WTC11 (cell line): ENCODE data around the gene LUC7L. TPM values are rescaled to one million over a fixed set of nuclear protein-coding genes. Genes with fewer than 3 reads are reported as not detected.
A peak's percentile ranks its signal among the peaks of the same experiment; 100 is the strongest.
"Not testable (repeated sequence)": the region's sequence is repeated elsewhere in the genome, so short reads cannot be mapped to it uniquely, and the experiment has no call there.

Source experiments
- ATAC-seq: fragments of 200-7000 bp; cut with Tn5 transposase; 2 replicates; pipeline ENCODE4 v1.10.0; 2021; ENCODE audit warnings: mild to moderate bottlenecking, moderate library complexity
- CTCF ChIA-PET: fragments of 300-600 bp; sonication (Branson Sonifier 250); formaldehyde crosslinking; loops from one replicate; lab custom pipeline; 2021; ENCODE audit warnings: antibody characterized with exemption; lab: Charles Lee
- POLR2A ChIA-PET: fragments of 350-600 bp; sonication (Branson Sonifier 250); formaldehyde crosslinking; loops from one replicate; lab custom pipeline; 2021; ENCODE audit warnings: antibody characterized with exemption; lab: Charles Lee
- DNase-seq: peaks from one replicate; pipeline ENCODE4 v3.0.0; 2021; ENCODE audit warnings: low spot score
- H3K27ac Mint-ChIP-seq: 2 replicates; pipeline ENCODE4 v1.8.0; 2021; ENCODE audit warnings: mixed read lengths
- H3K27me3 Mint-ChIP-seq: 2 replicates; pipeline ENCODE4 v1.8.0; 2021; ENCODE audit warnings: low read depth, mild to moderate bottlenecking, moderate library complexity, mixed read lengths
- H3K36me3 Mint-ChIP-seq: 2 replicates; pipeline ENCODE4 v1.8.0; 2021; ENCODE audit warnings: mixed read lengths
- H3K4me1 Mint-ChIP-seq: 2 replicates; pipeline ENCODE4 v1.8.0; 2022; ENCODE audit warnings: mixed read lengths
- H3K4me3 Mint-ChIP-seq: 2 replicates; pipeline ENCODE4 v1.8.0; 2021; ENCODE audit warnings: mild to moderate bottlenecking, moderate library complexity, mixed read lengths
- H3K9me3 Mint-ChIP-seq: 2 replicates; pipeline ENCODE4 v1.8.0; 2021; ENCODE audit warnings: mixed read lengths
- AR ChIP-seq: fragments of 250-450 bp; sonication (Bioruptor Pico); IDR thresholded peaks from 2 replicates; pipeline ENCODE4 v1.9.0; 2021; ENCODE audit warnings: mild to moderate bottlenecking
- CREM ChIP-seq: sonication (generic); formaldehyde crosslinking; IDR thresholded peaks from 2 replicates; pipeline ENCODE4 v1.8.1; 2022; ENCODE audit warnings: mild to moderate bottlenecking, missing genetic modification reagents, moderate library complexity
- GABPB1 ChIP-seq: sonication (generic); formaldehyde crosslinking; IDR thresholded peaks from 2 replicates; pipeline ENCODE4 v1.8.1; 2023; ENCODE audit warnings: mild to moderate bottlenecking, missing genetic modification reagents
- GTF2I ChIP-seq: fragments of 250-450 bp; sonication (Bioruptor Pico); conservative IDR thresholded peaks from 2 replicates; pipeline ENCODE4 v1.4.0; 2021; ENCODE audit warnings: mild to moderate bottlenecking
- MLX ChIP-seq: sonication (generic); formaldehyde crosslinking; IDR thresholded peaks from 2 replicates; pipeline ENCODE4 v1.8.1; 2023; ENCODE audit warnings: mild to moderate bottlenecking, missing genetic modification reagents, moderate library complexity
- NFATC4 ChIP-seq: fragments of 250-450 bp; sonication (Bioruptor Pico); IDR thresholded peaks from 2 replicates; pipeline ENCODE4 v1.9.0; 2021; ENCODE audit warnings: mild to moderate bottlenecking
- OVOL2 ChIP-seq: fragments of 250-450 bp; sonication (Bioruptor Pico); IDR thresholded peaks from 2 replicates; pipeline ENCODE4 v1.9.0; 2021; ENCODE audit warnings: mild to moderate bottlenecking, borderline replicate concordance
- PRDM15 ChIP-seq: sonication (generic); formaldehyde crosslinking; IDR thresholded peaks from 2 replicates; pipeline ENCODE4 v1.8.0; 2022; ENCODE audit warnings: missing genetic modification reagents
- PREB ChIP-seq: sonication (generic); formaldehyde crosslinking; IDR thresholded peaks from 2 replicates; pipeline ENCODE4 v1.8.1; 2022; ENCODE audit warnings: mild to moderate bottlenecking, missing genetic modification reagents, moderate library complexity, borderline replicate concordance
- SMAD3 ChIP-seq: sonication (generic); formaldehyde crosslinking; IDR thresholded peaks from 2 replicates; pipeline ENCODE4 v1.8.0; 2022; ENCODE audit warnings: missing genetic modification reagents, mild to moderate bottlenecking, borderline replicate concordance
- SOX15 ChIP-seq: fragments of 250-450 bp; sonication (Bioruptor Pico); IDR thresholded peaks from 2 replicates; pipeline ENCODE4 v1.9.0; 2021; ENCODE audit warnings: mild to moderate bottlenecking
- SP1 ChIP-seq: sonication (generic); formaldehyde crosslinking; conservative IDR thresholded peaks from 2 replicates; pipeline ENCODE4 v1.8.1; 2022; ENCODE audit warnings: missing genetic modification reagents
- TEAD1 ChIP-seq: sonication (generic); formaldehyde crosslinking; IDR thresholded peaks from 2 replicates; pipeline ENCODE4 v1.8.0; 2022; ENCODE audit warnings: mild to moderate bottlenecking, missing genetic modification reagents
- TP53 ChIP-seq: sonication (generic); formaldehyde crosslinking; IDR thresholded peaks from 2 replicates; pipeline ENCODE4 v1.8.1; 2023; ENCODE audit warnings: mild to moderate bottlenecking, missing genetic modification reagents
- ZBTB21 ChIP-seq: sonication (generic); formaldehyde crosslinking; IDR thresholded peaks from 2 replicates; pipeline ENCODE4 v1.8.1; 2023; ENCODE audit warnings: mild to moderate bottlenecking, missing genetic modification reagents, borderline replicate concordance
- ZNF317 ChIP-seq: sonication (generic); formaldehyde crosslinking; IDR thresholded peaks from 2 replicates; pipeline ENCODE4 v1.8.1; 2023; ENCODE audit warnings: low read depth, mild to moderate bottlenecking, moderate library complexity, missing genetic modification reagents, borderline replicate concordance
- total RNA-seq: library from RNA; stranded (reverse); gene quantifications from 3 replicates; pipeline ENCODE4 v1.2.3, GENCODE V29; 2021

Gene LUC7L
- total RNA-seq, 1 experiment from 2014 or later: 111 TPM

GRCh38 chr16:164827-165538 is 64.3 kb downstream of the LUC7L start:
- Mint-ChIP-seq H3K27me3 (peaks cover 77% of the 10 kb centered on the region), H3K9me3 (no peaks in the 10 kb centered on the region), H3K27ac (no peak overlapping the region), H3K4me1 (peaks cover 16% of the 10 kb centered on the region), H3K4me3 (peak overlapping the region; percentile 59), H3K36me3 (no peaks in the 10 kb centered on the region)
- ATAC-seq: peak; percentile 40
- TF ChIP-seq SP1 (no peak), PREB (CRISPR knock-in tag) (no peak), GTF2I (no peak), SOX15 (no peak), CREM (CRISPR knock-in tag) (no peak), TP53 (CRISPR knock-in tag) (no peak), ZNF317 (CRISPR knock-in tag) (no peak), TEAD1 (no peak), SMAD3 (CRISPR knock-in tag) (no peak), GABPB1 (CRISPR knock-in tag) (no peak), MLX (no peak), PRDM15 (CRISPR knock-in tag) (no peak), AR (no peak), NFATC4 (no peak), OVOL2 (CRISPR knock-in tag) (no peak), ZBTB21 (CRISPR knock-in tag) (no peak)
- CTCF ChIA-PET: interaction anchor here (0.5 to 2.0 kb wide), 7 partner anchors 16 to 198 kb away, joined by 3 to 5 read pairs (median 4); partner anchors contain the start of genes AXIN1 and HBQ1
- DNase-seq: no peak
- POLR2A ChIA-PET: no interaction called here

GRCh38 chr16:164134-164823 is 65.0 kb downstream of the LUC7L start:
- CTCF ChIA-PET: interaction anchor here (0.5 to 1.4 kb wide), 3 partner anchors 16 to 189 kb away, joined by 3 to 5 read pairs (median 4); partner anchors contain the start of genes AXIN1 and HBQ1
- peaks cover 75% of the 10 kb centered on the region for H3K27me3 Mint-ChIP-seq
- H3K9me3 Mint-ChIP-seq, H3K4me1 Mint-ChIP-seq, H3K4me3 Mint-ChIP-seq, H3K36me3 Mint-ChIP-seq, H3K27ac Mint-ChIP-seq, DNase-seq, POLR2A ChIA-PET: not testable (repeated sequence)
- ATAC-seq: peak; percentile 19

- peak overlapping the region; percentile 41; the same call in 1 of the 2 replicates for H3K4me3 Mint-ChIP-seq
- peak; percentile 12; the same call in 1 of the 2 replicates for ATAC-seq
- H3K9me3 Mint-ChIP-seq, CTCF ChIA-PET, H3K27ac Mint-ChIP-seq, H3K36me3 Mint-ChIP-seq, H3K4me1 Mint-ChIP-seq, DNase-seq, POLR2A ChIA-PET: not testable (repeated sequence)
- H3K27me3 Mint-ChIP-seq: peaks cover 73% of the 10 kb centered on the region
Measured at GRCh38 chr16:163696-164095, 65.6 kb downstream of the LUC7L start.

GRCh38 chr16:163139-163538 is 66.1 kb downstream of the LUC7L start:
- ATAC-seq, H3K27ac Mint-ChIP-seq, DNase-seq, CTCF ChIA-PET, H3K9me3 Mint-ChIP-seq, POLR2A ChIA-PET, H3K36me3 Mint-ChIP-seq, H3K4me1 Mint-ChIP-seq, H3K4me3 Mint-ChIP-seq: not testable (repeated sequence)
- H3K27me3 Mint-ChIP-seq: peaks cover 71% of the 10 kb centered on the region
